ENCODE measurements around the gene CCDC172.
A peak's percentile ranks its signal among the peaks of the same experiment; 100 is the strongest.

DNA sequence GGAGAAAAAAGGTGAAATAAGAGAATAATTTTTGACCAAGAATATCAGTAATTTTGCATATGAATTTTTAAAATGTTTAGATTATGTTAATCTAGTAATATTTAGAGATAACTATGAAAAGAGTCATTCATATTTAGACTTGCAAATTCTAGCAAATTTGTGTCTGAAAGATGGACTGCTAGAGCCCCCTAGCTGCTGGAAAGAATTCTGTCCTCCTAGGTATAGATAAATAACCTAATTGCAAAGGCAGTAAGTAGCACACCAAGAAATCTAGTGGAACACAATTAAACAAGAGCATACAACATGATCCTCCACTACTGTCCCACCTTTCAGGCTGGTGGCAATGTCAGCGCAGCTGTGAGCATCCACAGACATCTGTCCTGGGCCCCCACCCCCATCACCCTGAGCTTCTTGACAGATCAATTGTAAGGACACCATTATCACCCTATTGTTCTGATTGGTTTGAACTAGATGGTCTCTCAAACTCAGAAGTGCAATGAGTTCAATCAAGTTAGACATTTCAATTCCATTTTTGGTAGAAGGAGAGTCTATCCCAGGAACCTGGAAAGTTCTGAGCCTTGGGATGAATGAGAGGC is 36.2 kb upstream of the CCDC172 start:
- TF ChIP-seq, protein P1, sequence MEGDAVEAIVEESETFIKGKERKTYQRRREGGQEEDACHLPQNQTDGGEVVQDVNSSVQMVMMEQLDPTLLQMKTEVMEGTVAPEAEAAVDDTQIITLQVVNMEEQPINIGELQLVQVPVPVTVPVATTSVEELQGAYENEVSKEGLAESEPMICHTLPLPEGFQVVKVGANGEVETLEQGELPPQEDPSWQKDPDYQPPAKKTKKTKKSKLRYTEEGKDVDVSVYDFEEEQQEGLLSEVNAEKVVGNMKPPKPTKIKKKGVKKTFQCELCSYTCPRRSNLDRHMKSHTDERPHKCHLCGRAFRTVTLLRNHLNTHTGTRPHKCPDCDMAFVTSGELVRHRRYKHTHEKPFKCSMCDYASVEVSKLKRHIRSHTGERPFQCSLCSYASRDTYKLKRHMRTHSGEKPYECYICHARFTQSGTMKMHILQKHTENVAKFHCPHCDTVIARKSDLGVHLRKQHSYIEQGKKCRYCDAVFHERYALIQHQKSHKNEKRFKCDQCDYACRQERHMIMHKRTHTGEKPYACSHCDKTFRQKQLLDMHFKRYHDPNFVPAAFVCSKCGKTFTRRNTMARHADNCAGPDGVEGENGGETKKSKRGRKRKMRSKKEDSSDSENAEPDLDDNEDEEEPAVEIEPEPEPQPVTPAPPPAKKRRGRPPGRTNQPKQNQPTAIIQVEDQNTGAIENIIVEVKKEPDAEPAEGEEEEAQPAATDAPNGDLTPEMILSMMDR (IDR thresholded peaks at IDR 0.05), result peak; percentile 86
- TF ChIP-seq NFE2L2 (conservative IDR thresholded peaks at IDR 0.05; ENCODE audit: low read length), result no peak
- TF ChIP-seq MAFK (IDR thresholded peaks at IDR 0.05; ENCODE audit: partially characterized antibody), result no peak
- no peak for TF ChIP-seq USF2 (IDR thresholded peaks at IDR 0.05)
